Measurements from ENCODE around the gene MAPK8IP3. TPM values are rescaled to one million over a fixed set of nuclear protein-coding genes. Genes with fewer than 3 reads are reported as not detected.

MAPK8IP3 gene
- total RNA-seq, 1 donor from 2014 or later: 32.6 TPM

GRCh38 chr16:1752853-1753252, 46.9 kb downstream of the MAPK8IP3 start:
- Histone ChIP-seq H3K4me3 (ENCODE audit: low read depth, low read length) (no peak overlapping the region), H3K27me3 (ENCODE audit: control insufficient read depth, insufficient read depth, low read length) (no peaks in the 10 kb centered on the region), H3K36me3 (ENCODE audit: control insufficient read depth, insufficient read depth, low read length) (peaks cover 3% of the 10 kb centered on the region)
- TF ChIP-seq, protein P1, sequence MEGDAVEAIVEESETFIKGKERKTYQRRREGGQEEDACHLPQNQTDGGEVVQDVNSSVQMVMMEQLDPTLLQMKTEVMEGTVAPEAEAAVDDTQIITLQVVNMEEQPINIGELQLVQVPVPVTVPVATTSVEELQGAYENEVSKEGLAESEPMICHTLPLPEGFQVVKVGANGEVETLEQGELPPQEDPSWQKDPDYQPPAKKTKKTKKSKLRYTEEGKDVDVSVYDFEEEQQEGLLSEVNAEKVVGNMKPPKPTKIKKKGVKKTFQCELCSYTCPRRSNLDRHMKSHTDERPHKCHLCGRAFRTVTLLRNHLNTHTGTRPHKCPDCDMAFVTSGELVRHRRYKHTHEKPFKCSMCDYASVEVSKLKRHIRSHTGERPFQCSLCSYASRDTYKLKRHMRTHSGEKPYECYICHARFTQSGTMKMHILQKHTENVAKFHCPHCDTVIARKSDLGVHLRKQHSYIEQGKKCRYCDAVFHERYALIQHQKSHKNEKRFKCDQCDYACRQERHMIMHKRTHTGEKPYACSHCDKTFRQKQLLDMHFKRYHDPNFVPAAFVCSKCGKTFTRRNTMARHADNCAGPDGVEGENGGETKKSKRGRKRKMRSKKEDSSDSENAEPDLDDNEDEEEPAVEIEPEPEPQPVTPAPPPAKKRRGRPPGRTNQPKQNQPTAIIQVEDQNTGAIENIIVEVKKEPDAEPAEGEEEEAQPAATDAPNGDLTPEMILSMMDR (IDR thresholded peaks at IDR 0.05; ENCODE audit: insufficient read depth, low read length, poor library complexity, severe bottlenecking): no peak
- DNase-seq (ENCODE audit: low read depth): no peak

DNA sequence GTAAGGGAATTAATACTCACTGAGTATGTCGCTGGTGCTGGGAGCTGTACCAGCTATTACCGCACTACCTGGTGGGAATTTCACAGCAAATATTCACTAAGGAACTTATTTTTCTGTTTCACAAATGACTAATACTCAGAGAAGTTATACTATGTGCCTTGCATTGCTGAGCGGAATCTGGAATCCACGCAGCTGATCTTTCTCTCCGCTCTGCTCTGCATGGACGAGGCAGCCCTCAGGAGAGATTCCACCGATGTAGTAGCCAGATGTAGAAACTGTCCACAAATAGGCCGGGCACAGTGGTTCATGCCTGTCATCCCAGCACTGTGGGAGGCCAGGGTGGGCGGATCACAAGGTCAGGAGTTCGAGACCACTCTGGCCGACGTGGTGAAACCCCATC, 48.2 kb downstream of the MAPK8IP3 start:
- Histone ChIP-seq H3K27me3 (ENCODE audit: control insufficient read depth, insufficient read depth, low read length) (no peaks in the 10 kb centered on the region), H3K36me3 (ENCODE audit: control insufficient read depth, insufficient read depth, low read length) (peaks cover 2% of the 10 kb centered on the region), H3K4me3 (ENCODE audit: low read depth, low read length) (no peak overlapping the region)
- TF ChIP-seq, protein P1 (IDR thresholded peaks at IDR 0.05; ENCODE audit: insufficient read depth, low read length, poor library complexity, severe bottlenecking): no peak
- no peak for DNase-seq (ENCODE audit: low read depth)

GRCh38 chr16:1757714-1758461, 51.9 kb downstream of the MAPK8IP3 start:
- no peak for DNase-seq (ENCODE audit: low read depth)
- Histone ChIP-seq H3K27me3 (ENCODE audit: control insufficient read depth, insufficient read depth, low read length) (no peaks in the 10 kb centered on the region), H3K36me3 (ENCODE audit: control insufficient read depth, insufficient read depth, low read length) (peaks cover 2% of the 10 kb centered on the region), H3K4me3 (ENCODE audit: low read depth, low read length) (no peak overlapping the region)
- TF ChIP-seq, protein P1 (IDR thresholded peaks at IDR 0.05; ENCODE audit: insufficient read depth, low read length, poor library complexity, severe bottlenecking): no peak

DNA sequence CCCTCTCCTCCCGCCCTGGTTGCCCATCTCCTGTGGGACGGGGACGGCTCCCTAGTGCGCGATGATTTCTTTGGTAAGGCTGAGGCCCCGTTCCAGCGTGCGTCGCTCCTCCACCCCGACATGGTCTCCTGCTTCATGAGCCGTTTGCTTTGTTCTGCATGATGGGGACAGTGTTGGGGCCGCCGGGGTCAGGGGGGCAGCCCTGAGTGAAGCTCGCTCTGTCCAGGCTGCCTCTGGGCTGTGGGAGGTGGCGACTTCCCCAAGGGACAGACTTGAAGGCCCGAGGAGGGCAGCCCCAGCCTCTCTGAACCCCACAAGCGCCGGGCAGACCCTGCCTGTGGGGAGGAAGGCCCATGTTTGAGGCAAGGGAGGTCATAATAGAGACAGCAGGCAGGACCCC, 52.9 kb downstream of the MAPK8IP3 start:
- DNase-seq (ENCODE audit: low read depth): no peak
- TF ChIP-seq, protein P1 (IDR thresholded peaks at IDR 0.05; ENCODE audit: insufficient read depth, low read length, poor library complexity, severe bottlenecking): no peak
- Histone ChIP-seq H3K4me3 (ENCODE audit: low read depth, low read length) (no peak overlapping the region), H3K36me3 (ENCODE audit: control insufficient read depth, insufficient read depth, low read length) (peaks cover 2% of the 10 kb centered on the region), H3K27me3 (ENCODE audit: control insufficient read depth, insufficient read depth, low read length) (no peaks in the 10 kb centered on the region)

DNA sequence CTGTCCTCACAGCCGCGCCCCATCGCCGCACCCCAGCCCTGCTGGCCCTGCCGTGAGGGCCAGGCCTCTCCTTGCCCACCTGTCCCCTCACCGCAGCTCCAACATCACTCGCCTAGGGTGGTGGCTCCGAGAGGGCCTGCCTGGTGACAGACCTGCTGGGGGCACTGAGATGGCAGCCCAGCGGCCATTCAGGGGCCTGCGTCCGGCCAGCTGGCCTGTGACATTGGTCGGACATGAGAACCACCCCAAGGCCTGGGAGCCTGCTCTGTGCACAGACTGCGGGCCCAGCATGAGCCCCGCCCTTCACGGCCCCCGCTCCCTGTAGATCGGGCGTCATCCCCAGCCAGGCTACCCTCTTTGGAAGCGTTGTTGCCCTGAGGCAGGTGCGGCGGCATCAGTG, 53.5 kb downstream of the MAPK8IP3 start:
- peaks cover 2% of the 10 kb centered on the region for H3K36me3 ChIP-seq (ENCODE audit: control insufficient read depth, insufficient read depth, low read length)
- H3K27me3 ChIP-seq (ENCODE audit: control insufficient read depth, insufficient read depth, low read length): no peaks in the 10 kb centered on the region
- TF ChIP-seq, protein P1 (IDR thresholded peaks at IDR 0.05; ENCODE audit: insufficient read depth, low read length, poor library complexity, severe bottlenecking): no peak
- H3K4me3 ChIP-seq (ENCODE audit: low read depth, low read length): no peak overlapping the region
- no peak for DNase-seq (ENCODE audit: low read depth)

DNA sequence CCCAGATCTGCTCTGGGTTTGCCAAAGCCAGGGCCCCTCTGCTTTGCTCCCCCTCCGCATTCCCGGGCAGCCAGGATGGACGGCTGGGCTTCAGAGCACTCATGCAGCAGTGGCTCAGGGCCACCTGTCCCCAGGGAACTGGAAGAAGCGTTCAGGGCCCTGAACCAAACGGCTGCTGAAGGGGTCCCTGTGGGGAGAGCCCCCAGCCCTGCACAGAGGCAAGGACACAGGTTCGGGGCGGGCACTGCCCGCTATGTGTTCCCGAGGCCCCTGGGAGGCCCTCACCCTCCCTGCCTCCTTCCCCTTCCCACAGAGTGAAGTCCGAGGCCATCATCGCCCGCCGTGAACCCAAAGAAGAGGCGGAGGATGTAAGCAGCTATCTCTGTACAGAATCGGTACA, 54.9 kb downstream of the MAPK8IP3 start:
- no peak overlapping the region for H3K4me3 ChIP-seq (ENCODE audit: low read depth, low read length)
- TF ChIP-seq, protein P1 (IDR thresholded peaks at IDR 0.05; ENCODE audit: insufficient read depth, low read length, poor library complexity, severe bottlenecking): no peak
- DNase-seq (ENCODE audit: low read depth): no peak
- H3K27me3 ChIP-seq (ENCODE audit: control insufficient read depth, insufficient read depth, low read length): no peaks in the 10 kb centered on the region
- H3K36me3 ChIP-seq (ENCODE audit: control insufficient read depth, insufficient read depth, low read length): no peaks in the 10 kb centered on the region
